Measurements from ENCODE around the gene APH1A. TPM values are rescaled to one million over a fixed set of nuclear protein-coding genes. Genes with fewer than 3 reads are reported as not detected.
"Not testable (repeated sequence)": the region's sequence is repeated elsewhere in the genome, so short reads cannot be mapped to it uniquely, and the experiment has no call there.

The APH1A gene
- 100 to 1,000 TPM; 172 to 195 (median 183) TPM for polyA plus RNA-seq (ENCODE audit: insufficient read depth in 1 of 5, insufficient read length in 5 of 5, low replicate concordance in 1 of 5)
- long read RNA-seq, donor 1, transcript APH1A-203 (7 exons, 1,713 nt) = minor isoform, 31 of 89 reads
- long read RNA-seq, donor 1, transcript APH1A-202 (6 exons, 2,353 nt) = major isoform, 53 of 89 reads
- long read RNA-seq, donor 1, partial matches to known transcripts = 0 of 89 reads
- long read RNA-seq, donor 1, other reads (novel, unspliced or antisense) = 5 of 89 reads
- long read RNA-seq, donor 2, transcript APH1A-203 (7 exons, 1,713 nt) = minor isoform, 19 of 48 reads
- long read RNA-seq, donor 2, transcript APH1A-202 (6 exons, 2,353 nt) = major isoform, 28 of 48 reads
- long read RNA-seq, donor 2, partial matches to known transcripts = 0 of 48 reads
- long read RNA-seq, donor 2, other reads (novel, unspliced or antisense) = 0 of 48 reads
- long read RNA-seq, donor 3, transcript APH1A-203 (7 exons, 1,713 nt) = minor isoform, 24 of 59 reads
- long read RNA-seq, donor 3, transcript APH1A-202 (6 exons, 2,353 nt) = major isoform, 35 of 59 reads
- long read RNA-seq, donor 3, partial matches to known transcripts = 0 of 59 reads
- long read RNA-seq, donor 3, other reads (novel, unspliced or antisense) = 0 of 59 reads
- long read RNA-seq, donor 4, transcript APH1A-203 (7 exons, 1,713 nt) = minor isoform, 11 of 151 reads
- long read RNA-seq, donor 4, transcript APH1A-202 (6 exons, 2,353 nt) = major isoform, 16 of 151 reads
- long read RNA-seq, donor 4, partial matches to known transcripts = 94 of 151 reads
- long read RNA-seq, donor 4, other reads (novel, unspliced or antisense) = 29 of 151 reads
- long read RNA-seq, donor 5, transcript APH1A-203 (7 exons, 1,713 nt) = minor isoform, 40 of 90 reads
- long read RNA-seq, donor 5, transcript APH1A-202 (6 exons, 2,353 nt) = major isoform, 50 of 90 reads
- long read RNA-seq, donor 5, partial matches to known transcripts = 0 of 90 reads
- long read RNA-seq, donor 5, other reads (novel, unspliced or antisense) = 0 of 90 reads
- long read RNA-seq, donor 6, transcript APH1A-203 (7 exons, 1,713 nt) = minor isoform, 37 of 99 reads
- long read RNA-seq, donor 6, transcript APH1A-202 (6 exons, 2,353 nt) = major isoform, 43 of 99 reads
- long read RNA-seq, donor 6, partial matches to known transcripts = 13 of 99 reads
- long read RNA-seq, donor 6, other reads (novel, unspliced or antisense) = 6 of 99 reads
- long read RNA-seq, donor 7, transcript APH1A-203 (7 exons, 1,713 nt) = minor isoform, 21 of 174 reads
- long read RNA-seq, donor 7, transcript APH1A-202 (6 exons, 2,353 nt) = major isoform, 29 of 174 reads
- long read RNA-seq, donor 7, partial matches to known transcripts = 65 of 174 reads
- long read RNA-seq, donor 7, other reads (novel, unspliced or antisense) = 59 of 174 reads
- long read RNA-seq, donor 8, transcript APH1A-202 (6 exons, 2,353 nt) = major isoform, 16 of 21 reads
- long read RNA-seq, donor 8, partial matches to known transcripts = 0 of 21 reads
- long read RNA-seq, donor 8, other reads (novel, unspliced or antisense) = 0 of 21 reads

DNA sequence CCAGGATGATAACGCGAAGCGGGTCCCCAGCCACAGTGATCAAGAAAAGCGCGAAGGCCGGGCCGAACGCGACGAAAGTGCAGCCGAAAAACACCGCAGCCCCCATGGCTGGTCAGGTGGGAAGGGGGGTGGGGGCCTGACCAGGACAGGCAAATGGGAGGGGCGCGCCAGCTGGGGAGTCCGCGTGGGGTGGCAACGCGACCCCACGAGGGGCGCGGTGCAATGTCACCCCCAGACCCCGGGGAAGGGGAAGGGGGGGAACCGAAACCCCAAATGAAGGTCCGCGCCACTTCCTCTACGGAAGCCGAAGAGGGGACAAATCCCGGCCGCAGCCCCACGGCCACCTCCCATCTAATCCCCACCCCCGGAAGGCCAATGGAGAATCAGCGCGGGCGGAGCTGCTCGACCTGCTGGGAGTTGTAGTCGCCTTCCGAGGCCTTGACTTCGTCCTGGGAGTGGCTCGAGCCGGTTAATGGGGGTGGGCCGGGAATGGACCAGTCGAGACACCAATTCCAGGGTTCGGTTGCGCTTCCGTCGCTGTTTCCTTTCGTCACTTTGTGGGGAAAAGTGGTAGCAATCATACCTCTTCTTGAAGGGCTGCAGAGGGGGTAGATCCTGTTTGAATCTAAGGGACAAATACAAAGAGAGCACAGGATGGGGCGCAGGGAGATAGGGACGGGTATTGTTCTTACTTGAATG, at the start of gene APH1A:
TSS of gene APH1A (minus strand) at position 312 of the 699 bp plus-strand sequence. CDS start at position 106, 206 bp downstream.
- DNase-seq = peak; percentile 94 to 95

DNA sequence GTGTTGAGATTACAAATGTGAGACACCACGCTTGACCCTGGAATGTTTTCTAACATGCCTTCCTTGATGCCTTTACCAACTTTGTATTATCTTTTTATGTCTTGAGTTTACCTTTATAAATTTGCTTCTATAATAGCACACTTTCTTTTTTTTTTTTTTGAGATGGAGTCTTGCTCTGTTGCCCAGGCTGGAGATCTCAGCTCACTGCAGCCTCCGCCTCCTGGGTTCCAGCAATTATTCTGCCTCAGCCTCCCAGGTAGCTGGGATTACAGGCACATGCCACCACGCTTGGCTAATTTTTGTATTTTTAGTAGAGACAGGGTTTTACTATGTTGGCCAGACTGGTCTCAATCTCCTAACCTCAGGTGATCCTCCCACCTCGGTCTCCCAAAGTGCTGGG, 45.9 kb upstream of the APH1A start:
- not testable (repeated sequence) for DNase-seq

DNA sequence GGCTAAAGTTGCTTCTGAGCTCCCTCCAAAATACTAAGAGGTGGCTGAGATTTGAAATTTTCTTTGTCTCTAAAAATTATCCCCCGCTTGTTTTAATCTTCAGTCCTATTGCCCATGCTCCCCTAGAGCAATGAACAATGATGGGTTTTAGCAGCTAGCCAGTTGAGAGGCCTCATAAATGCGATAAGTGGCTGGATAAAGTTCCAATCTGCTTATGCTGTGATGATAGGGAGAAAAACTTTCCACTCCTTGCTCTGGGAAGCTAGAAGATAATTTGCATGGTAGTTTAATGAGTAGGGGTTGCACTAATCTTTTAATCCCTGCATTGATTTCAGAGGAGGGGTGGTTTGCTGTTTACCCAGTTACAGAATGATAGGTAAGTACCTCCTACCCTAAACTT, 42.9 kb upstream of the APH1A start:
- DNase-seq = no peak

DNA sequence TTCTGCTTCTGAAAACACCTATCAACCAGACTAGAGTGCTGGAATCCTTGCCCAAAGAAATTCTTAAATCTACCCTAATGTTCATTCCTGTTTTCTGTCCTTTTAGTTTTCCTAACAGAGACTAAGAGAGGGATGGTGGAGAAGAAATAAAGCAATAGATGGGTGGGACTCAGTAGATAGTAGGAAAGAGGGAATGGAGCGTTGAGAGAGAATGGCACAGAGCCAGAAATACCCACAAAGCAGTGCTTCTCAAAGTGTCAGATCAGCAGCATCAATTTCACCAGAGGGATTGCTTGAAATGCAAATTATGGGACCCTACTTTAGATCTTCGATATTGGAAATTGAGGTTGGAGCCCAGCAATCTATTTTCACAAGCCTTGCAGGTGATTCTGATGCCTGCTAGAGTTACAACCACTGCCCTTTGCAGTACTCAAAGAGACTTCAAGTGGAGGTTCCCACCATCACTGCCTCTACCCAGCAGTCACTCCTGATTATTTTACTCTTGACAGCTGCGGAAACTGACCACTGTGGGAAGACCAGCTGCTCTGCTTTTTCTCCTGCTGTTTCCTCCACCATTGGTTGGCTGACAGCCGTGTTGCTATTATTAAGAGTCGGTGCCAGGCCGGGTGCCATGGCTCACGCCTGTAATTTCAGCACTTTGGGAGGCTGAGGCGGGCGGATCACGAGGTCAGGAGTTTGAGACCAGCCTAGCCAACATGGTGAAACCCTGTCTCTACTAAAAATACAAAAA, 41.1 kb upstream of the APH1A start:
- peak in 1 of 2 donors; percentile 19 for DNase-seq

DNA sequence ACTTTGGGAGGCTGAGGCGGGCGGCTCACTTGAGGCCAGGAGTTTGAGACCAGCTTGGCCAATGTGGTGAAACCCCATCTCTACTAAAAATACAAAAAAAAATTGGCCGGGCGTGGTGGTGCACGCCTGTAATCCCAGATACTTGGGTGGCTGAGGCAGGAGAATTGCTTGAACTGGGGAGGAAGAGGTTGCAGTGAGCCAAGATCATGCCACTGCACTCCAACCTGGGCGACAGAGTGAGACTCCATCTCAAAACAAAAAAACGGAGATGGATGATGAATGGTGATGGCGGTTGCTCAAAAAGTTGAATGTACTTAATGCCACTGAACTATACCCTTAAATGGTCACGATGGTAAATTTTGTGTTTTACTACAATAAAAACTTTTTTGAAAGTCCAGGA, 39.8 kb upstream of the APH1A start:
- DNase-seq = not testable (repeated sequence)

DNA sequence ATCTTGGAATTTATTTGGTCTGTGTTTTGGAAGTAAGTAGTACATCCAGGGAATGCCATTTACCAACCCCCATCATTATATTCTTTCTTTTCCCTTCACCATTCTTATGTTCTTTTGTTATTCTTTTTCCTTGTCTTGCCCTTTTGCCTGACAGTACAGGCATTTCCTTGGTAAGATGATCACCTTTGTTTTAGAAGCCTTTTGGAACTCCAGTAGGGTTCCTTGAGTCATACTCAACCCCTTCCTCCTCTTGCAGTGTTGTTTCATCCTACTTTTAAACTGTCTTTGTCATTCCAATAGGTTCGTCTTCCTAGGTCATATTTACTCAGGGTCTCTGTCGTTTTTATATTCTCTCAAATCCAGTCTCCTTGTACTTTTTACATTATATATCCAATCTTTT, 34.1 kb upstream of the APH1A start:
- DNase-seq = no peak

DNA sequence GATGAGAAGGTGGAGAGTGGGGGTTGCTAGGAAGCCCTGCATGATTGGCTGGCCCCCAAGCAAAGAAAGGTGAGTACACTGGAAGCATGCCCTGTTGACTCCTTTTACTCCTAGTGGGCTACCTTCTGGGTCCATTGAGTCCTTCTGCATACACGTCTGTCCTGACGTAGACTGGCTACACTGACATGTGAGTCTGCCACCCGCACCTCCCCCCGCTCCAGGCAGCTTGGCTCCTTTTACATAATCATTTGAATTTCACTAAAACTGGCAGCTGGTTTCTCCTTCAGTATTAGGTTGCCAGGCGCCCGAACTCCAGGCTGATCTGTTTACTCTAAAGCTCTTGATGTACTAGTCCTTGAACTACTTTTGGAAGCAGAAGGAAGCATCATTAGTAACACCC, 33.5 kb upstream of the APH1A start:
- no peak for DNase-seq

DNA sequence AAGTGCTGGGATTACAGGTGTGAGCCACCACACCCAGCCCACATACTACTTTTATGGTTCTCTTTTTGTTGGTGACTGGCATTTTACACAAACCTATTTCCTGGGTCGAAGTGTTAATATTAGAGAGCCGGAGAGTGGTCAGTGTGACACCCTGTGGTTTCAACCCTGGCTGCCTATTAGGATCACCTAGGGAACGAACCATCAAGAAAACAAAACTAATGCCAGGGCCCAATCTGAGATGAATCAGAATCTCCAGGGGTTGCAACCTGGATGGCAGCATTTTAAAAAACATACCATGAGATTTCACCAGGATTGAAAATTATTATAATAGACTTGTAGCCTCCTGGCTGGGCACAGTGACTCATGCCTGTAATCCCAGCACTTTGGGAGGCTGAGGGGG, 30.9 kb upstream of the APH1A start:
- no peak for DNase-seq

DNA sequence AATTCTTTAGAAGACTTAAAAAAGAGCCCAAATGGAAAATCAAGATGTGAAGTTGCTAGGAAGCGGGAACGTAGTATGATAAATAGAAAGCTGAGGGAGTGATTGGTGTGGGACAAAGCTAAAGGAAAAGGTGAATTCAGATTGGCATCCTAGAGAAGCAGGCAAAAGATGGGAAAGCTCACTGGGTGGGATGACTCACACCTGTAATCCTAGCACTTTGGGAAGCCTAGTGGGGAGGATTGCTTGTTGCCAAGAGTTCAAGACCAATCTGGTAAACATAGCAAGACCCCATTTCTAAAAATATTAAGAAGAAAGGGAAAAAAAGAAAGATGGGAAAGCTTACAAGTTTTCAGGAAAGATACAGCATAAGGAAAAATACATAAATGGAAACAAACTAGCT, 26.7 kb upstream of the APH1A start:
- no peak for DNase-seq

DNA sequence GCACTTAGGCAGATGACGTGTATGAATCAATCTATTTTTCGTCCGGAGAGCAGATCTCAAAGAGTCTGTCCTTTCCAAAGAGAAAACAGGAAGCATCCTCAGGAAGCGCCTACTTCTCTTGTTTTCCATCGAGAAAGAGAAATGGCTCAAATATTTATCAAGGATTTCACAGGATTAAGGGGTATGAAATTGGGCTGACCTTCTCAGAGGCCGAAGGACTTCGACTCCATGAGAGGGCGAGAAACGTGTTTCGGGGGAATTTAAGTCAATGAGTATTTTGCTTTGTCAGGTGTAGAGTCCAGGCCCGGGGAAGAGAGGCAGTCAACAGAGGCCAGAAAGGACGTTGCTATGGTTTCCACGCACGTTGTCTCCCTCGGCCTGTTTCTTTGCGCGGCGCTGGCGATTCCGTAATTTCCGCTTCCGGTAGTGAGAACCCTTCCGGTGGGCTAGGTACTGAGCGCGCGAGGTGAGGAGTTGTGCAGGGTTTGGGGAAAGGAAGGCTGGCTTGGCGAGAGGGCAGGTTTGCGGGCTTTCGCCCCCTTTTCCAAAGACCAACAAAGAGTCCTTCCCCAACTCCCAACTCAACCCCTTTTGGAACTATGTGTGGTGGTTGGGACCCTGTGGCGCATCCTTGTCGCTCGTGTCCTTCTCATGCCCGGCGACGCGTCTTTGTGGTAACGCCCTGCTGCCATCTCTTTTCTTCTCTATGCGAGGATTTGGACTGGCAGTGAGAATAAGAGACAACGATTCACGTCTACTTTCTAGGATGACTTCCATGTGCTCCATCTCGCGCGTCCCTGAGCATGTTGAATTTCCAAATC, 24.8 kb upstream of the APH1A start, which contains the start of gene MRPS21:
TSS of gene MRPS21 (plus strand) at position 429 of the 821 bp plus-strand sequence. CDS start 506 bp downstream, outside the sequence.
- DNase-seq = peak; percentile 89 to 93

DNA sequence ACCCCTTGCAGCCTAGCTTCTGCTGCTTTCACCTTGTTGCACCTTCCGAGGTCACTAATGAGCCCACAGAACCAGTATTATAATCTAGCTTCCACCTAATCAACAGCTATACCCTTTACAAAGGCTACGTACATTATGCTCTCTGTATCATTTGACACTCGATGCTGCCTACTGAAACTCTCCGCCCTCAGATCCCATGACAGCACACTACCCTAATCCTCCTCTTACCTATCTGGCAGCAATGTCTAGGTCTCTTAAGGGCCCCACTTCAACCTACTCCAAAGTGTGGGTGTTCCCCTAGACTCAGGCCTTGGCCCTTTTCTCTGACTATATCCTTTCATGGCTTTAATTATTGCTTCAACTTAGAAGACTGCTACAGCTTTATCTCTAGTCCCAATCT, 20.0 kb upstream of the APH1A start:
- no peak for DNase-seq

DNA sequence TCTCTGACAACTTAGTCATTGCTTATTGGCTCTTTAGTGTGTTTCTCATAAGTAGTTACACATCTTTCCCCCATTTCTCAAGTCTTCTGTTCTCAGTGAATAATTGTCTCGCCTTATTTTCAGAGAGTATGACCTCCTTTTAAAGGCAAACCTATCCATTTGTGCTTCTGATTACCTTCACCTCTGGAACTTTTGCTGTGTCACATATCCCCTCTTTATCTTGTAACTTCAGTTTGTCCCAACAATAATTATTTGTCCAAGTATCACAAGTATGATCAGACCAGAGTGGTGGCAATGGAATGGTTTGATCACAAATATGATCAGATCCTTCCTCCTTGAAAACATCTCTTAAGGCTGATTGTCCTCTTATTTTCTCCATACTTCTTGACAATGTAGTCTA, 19.6 kb upstream of the APH1A start:
- DNase-seq = no peak

DNA sequence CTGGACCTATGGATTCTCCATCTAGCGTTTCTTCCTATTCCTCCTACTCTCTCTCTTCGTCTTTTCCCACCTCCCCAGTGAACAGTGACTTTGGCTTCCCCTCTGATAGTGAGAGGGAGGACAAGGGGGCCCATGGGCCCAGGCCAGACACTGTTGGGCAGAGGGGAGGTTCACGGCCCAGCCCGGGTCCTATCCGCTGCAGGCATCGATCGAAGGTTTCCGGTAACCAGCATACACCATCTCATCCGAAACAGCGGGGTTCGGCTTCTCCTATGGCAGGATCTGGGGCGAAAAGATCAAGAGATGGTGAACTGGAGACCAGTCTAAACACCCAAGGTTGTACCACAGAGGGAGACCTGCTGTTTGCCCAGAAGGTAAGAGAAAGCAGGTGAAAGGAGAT, 14.4 kb upstream of the APH1A start:
- no peak for DNase-seq

DNA sequence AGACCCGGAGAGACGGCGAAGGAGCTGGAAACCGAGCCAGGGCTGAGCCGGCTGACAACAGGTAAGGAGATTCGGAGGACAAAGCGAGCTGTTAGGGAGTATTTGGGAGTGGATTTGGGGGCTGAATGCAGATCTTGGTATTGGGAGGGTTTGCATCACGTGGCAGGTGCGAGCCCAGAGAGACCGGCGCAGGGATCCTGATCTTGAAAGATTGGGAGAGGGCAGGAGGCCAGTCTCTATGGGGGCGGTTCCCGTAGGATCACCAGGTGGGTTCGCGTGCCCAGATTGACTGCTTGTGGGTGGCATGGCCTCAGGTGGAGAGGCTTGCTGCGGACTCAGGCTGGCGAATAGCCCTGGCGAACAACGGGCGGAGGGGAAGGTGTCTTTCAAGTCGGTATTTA, 13.7 kb upstream of the APH1A start:
- no peak for DNase-seq

DNA sequence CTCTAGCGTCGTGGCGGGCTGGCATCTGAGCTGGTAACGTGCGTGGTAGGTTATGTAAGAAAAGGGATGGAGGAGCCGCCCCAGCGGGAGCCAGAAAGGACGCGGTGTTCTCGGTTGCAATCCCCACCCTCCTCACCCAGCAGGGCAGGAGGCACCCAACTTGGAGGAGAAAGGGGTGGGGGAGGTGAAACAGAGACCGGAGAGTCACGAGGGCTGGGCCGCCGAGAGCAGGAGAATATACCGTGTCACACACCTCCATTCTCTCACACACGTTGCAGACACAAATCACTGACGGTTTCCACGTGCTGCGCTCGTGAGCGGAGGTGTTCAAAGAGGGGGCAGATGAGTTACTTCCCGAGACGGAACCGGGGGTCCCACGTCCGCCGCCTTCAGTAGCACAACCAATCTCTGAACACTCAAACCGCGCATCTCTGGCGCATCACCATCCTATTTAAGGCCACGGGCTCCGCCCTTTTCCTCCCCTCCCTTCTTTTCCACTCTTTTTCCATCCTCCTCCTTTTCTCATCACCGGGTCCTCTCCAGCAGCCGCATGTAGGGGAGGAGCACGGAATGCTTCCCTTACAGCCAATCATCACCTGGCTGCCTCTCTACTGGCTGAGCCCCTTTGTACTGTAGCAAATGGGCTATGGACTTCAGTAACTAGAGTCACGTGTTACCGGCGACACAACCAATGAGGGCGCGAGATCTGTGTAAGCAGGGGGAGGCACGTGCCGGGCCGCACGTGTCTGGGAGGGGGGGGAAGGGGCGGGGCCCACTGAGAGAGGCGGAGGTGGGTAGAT, 13.1 kb upstream of the APH1A start, which contains the start of gene CIART:
TSS of gene CIART (plus strand) at position 797 of the 800 bp plus-strand sequence. CDS start 714 bp downstream, outside the sequence.
- DNase-seq = peak; percentile 90 to 91

DNA sequence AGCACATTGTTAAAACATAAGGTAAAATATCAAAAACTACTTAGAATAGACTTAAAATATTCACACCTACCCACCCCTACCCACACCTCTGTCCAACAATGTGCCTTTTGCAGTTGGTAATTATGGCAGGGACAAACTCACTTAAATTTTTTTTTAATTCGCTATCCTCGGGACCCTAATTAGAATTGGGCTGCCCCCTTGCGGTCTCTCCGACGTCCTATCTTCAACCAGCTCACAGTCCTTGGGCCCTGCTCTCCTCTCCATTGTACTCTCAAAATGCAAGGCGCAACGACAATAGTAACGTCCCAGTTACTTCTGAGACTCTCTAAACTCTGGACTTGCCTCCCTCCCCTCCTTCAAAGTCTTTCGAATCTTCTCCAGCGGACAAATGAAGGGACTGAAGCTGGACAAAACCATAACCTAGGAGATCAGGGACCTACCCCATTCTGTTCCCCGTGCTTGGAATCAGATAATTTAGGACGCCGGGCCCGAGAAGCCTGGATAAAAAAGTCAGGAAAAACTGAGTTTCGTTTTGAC, 12.5 kb upstream of the APH1A start:
- DNase-seq = peak; percentile 58 to 66

DNA sequence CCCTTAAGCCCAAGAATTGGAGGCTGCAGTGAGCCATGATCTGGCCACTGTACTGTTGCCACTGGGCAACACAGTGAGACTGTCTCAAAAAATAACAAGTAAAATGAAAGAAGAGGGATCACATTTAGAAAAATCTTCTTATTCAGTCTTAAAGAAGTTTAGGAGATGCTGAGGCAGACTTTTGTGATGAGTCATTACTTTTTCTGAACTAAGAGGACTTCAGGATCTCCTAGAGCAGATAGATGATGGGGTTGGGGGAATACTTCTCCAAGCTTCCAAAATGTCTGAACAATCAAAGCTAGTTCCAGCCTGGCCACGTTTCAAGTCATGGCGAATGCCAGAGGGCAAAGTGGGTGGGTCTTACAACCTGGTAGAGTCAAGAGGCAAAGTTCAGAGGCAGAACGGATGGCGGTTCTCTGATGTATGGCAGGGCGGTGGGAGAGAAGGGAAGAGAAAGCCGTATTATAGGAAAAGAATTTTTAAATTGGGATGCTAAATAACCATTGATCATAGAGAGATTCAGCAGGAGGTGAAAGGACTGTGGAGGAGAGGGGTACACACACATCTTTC, 11.4 kb upstream of the APH1A start:
- DNase-seq = no peak

All from right lung (tissue), 10 donors.